H1 (cell line): ENCODE measurements around the gene MTTP.

Source experiments
- HDAC2 ChIP-seq, 2 experiments: fragments of 300-600 bp in 1 of 2; sonication (generic) in 1 of 2; IDR thresholded peaks; 2 replicates each; pipeline ENCODE4 v1.6.1; 2011 to 2012; ENCODE audit warnings: low read depth in 2 of 2, low read length in 2 of 2, mild to moderate bottlenecking in 2 of 2, moderate library complexity in 2 of 2, borderline replicate concordance in 1 of 2, inconsistent platforms in 1 of 2
- JUN ChIP-seq: IDR thresholded peaks from 2 replicates; pipeline ENCODE4 v1.6.1; 2011; ENCODE audit warnings: low read depth, mild to moderate bottlenecking, improper control_type of control experiment, low read length
- KDM5A ChIP-seq: fragments of 200-600 bp; IDR thresholded peaks from 2 replicates; pipeline ENCODE4 v1.7.1; 2012; ENCODE audit warnings: mild to moderate bottlenecking, low read length, inconsistent platforms, mixed read lengths
- POLR2A ChIP-seq, 2 experiments: IDR thresholded peaks; 1 replicate in 1 of 2; 2 replicates in 1 of 2; pipeline ENCODE4 v1.6.1; 2011; ENCODE audit warnings: low read depth in 2 of 2, low read length in 2 of 2, mild to moderate bottlenecking in 2 of 2; ENCODE audit errors: control extremely low read depth in 1 of 2
- POLR2AphosphoS5 ChIP-seq: IDR thresholded peaks from 2 replicates; pipeline ENCODE4 v1.6.1; 2011; ENCODE audit warnings: low read depth, low read length
- RBBP5 ChIP-seq: IDR thresholded peaks from 2 replicates; pipeline ENCODE4 v1.7.1; 2012; ENCODE audit warnings: low read depth, mild to moderate bottlenecking, inconsistent platforms, low read length, moderate library complexity, borderline replicate concordance
- RXRA ChIP-seq: IDR thresholded peaks from 2 replicates; pipeline ENCODE4 v1.6.1; 2011; ENCODE audit warnings: low read depth, mild to moderate bottlenecking, low read length, moderate library complexity; ENCODE audit not compliant: insufficient read depth
- SP2 ChIP-seq: IDR thresholded peaks from 2 replicates; pipeline ENCODE4 v1.6.1; 2012; ENCODE audit warnings: mild to moderate bottlenecking, low read length, inconsistent platforms
- TAF1 ChIP-seq: IDR thresholded peaks from 2 replicates; pipeline ENCODE4 v1.6.1; 2011; ENCODE audit warnings: mild to moderate bottlenecking, low read depth, low read length
- TEAD4 ChIP-seq: IDR thresholded peaks from 2 replicates; pipeline ENCODE4 v1.6.1; 2012; ENCODE audit warnings: low read depth, low read length, inconsistent platforms, mixed read lengths
- YY1 ChIP-seq: IDR thresholded peaks from 2 replicates; pipeline ENCODE4 v1.6.1; 2011; ENCODE audit warnings: low read depth, mild to moderate bottlenecking, low read length
- ZNF274 ChIP-seq: IDR thresholded peaks from 2 replicates; pipeline ENCODE4 v1.7.0; 2012; ENCODE audit warnings: low read length, borderline replicate concordance; ENCODE audit errors: extremely low read depth
- TF ChIP-seq, protein P1 (sequence below), 3 experiments: IDR thresholded peaks; 1 replicate in 2 of 3; 2 replicates in 1 of 3; pipeline versions ENCODE4 v1.5.1 to v1.6.1; 2011; ENCODE audit warnings: low read length in 3 of 3, mild to moderate bottlenecking in 3 of 3, inconsistent platforms in 2 of 3, low read depth in 1 of 3, moderate library complexity in 1 of 3; ENCODE audit not compliant: insufficient read depth in 1 of 3; ENCODE audit errors: control extremely low read depth in 1 of 3
- TF ChIP-seq, protein P2 (sequence below): IDR thresholded peaks from 2 replicates; pipeline ENCODE4 v1.6.1; 2011; ENCODE audit warnings: low read length, improper control_type of control experiment

DNA sequence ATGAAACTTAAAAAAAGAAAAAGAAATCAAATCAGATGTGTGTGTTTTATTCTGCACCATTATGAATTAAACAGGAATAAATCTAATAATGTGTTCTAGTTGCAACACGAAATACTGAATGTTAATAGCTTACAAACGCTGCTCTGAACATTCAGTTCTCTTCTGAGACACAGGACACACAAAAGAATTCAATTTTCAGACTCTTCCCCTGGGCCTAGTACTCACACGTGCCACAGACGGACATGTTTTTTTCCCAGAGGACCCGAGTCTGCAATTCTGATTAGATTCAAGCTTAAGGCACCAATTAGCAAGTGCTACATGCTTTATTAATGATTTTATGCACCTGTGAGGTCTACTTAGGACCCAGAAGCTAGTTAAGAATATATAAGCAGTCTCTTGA, 62.5 kb downstream of the MTTP start:
- TF ChIP-seq, protein P1, sequence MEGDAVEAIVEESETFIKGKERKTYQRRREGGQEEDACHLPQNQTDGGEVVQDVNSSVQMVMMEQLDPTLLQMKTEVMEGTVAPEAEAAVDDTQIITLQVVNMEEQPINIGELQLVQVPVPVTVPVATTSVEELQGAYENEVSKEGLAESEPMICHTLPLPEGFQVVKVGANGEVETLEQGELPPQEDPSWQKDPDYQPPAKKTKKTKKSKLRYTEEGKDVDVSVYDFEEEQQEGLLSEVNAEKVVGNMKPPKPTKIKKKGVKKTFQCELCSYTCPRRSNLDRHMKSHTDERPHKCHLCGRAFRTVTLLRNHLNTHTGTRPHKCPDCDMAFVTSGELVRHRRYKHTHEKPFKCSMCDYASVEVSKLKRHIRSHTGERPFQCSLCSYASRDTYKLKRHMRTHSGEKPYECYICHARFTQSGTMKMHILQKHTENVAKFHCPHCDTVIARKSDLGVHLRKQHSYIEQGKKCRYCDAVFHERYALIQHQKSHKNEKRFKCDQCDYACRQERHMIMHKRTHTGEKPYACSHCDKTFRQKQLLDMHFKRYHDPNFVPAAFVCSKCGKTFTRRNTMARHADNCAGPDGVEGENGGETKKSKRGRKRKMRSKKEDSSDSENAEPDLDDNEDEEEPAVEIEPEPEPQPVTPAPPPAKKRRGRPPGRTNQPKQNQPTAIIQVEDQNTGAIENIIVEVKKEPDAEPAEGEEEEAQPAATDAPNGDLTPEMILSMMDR (IDR thresholded peaks at IDR 0.05; ENCODE audit: control extremely low read depth in 1 of 3, insufficient read depth in 1 of 3, low read depth in 1 of 3, low read length in 3 of 3): no peak
- TF ChIP-seq JUN (no peak), KDM5A (no peak), YY1 (no peak), TEAD4 (no peak), POLR2AphosphoS5 (no peak), RXRA (no peak), ZNF274 (no peak), SP2 (no peak), HDAC2 (IDR thresholded peaks at IDR 0.05; ENCODE audit: borderline replicate concordance in 1 of 2, low read depth in 2 of 2, low read length in 2 of 2) (no peak), POLR2A (IDR thresholded peaks at IDR 0.05; ENCODE audit: control extremely low read depth in 1 of 2, low read depth in 2 of 2, low read length in 2 of 2) (no peak), TAF1 (no peak), RBBP5 (no peak)
- TF ChIP-seq, protein P2, sequence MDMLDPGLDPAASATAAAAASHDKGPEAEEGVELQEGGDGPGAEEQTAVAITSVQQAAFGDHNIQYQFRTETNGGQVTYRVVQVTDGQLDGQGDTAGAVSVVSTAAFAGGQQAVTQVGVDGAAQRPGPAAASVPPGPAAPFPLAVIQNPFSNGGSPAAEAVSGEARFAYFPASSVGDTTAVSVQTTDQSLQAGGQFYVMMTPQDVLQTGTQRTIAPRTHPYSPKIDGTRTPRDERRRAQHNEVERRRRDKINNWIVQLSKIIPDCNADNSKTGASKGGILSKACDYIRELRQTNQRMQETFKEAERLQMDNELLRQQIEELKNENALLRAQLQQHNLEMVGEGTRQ: no peak
